HG02938 (cell line): ENCODE results near the gene TRMT2B.
A peak's percentile ranks its signal among the peaks of the same experiment; 100 is the strongest.
"Not testable (repeated sequence)": the region's sequence is repeated elsewhere in the genome, so short reads cannot be mapped to it uniquely, and the experiment has no call there.

Experiments used
- ATAC-seq: cut with Tn5 transposase; IDR thresholded peaks from one replicate; pipeline ENCODE4 v1.9.1; 2021; ENCODE audit warnings: mild to moderate bottlenecking, moderate library complexity; ENCODE audit not compliant: unreplicated experiment

The TRMT2B gene

GRCh38 chrX:101012031-101012430, 39.9 kb downstream of the TRMT2B start:
- ATAC-seq = not testable (repeated sequence)

- no peak for ATAC-seq
Measured at GRCh38 chrX:101009090-101009489, 42.8 kb downstream of the TRMT2B start.

GRCh38 chrX:100999451-100999850, 52.5 kb downstream of the TRMT2B start:
- no peak for ATAC-seq

- no peak for ATAC-seq
Measured at GRCh38 chrX:100995469-100995868, 56.4 kb downstream of the TRMT2B start.

- peak; percentile 96 for ATAC-seq
Measured at GRCh38 chrX:100994352-100995281, 57.3 kb downstream of the TRMT2B start.

GRCh38 chrX:100990139-100990538, 61.8 kb downstream of the TRMT2B start:
- ATAC-seq = no peak

GRCh38 chrX:100984818-100985217, 67.1 kb downstream of the TRMT2B start:
- no peak for ATAC-seq

- ATAC-seq = not testable (repeated sequence)
Measured at GRCh38 chrX:100981498-100981845, 70.4 kb downstream of the TRMT2B start.

- ATAC-seq = no peak
Measured at GRCh38 chrX:100980608-100981497, 71.1 kb downstream of the TRMT2B start.

GRCh38 chrX:100979881-100980607, 71.9 kb downstream of the TRMT2B start:
- ATAC-seq = no peak

- no peak for ATAC-seq
Measured at GRCh38 chrX:100976211-100976610, 75.7 kb downstream of the TRMT2B start.

- ATAC-seq = no peak
Measured at GRCh38 chrX:100975212-100975611, 76.7 kb downstream of the TRMT2B start.

GRCh38 chrX:100973411-100973810, 78.5 kb downstream of the TRMT2B start:
- ATAC-seq = no peak

- no peak for ATAC-seq
Measured at GRCh38 chrX:100969936-100970335, 82.0 kb downstream of the TRMT2B start.

GRCh38 chrX:100969408-100969807, 82.5 kb downstream of the TRMT2B start, which contains the start of gene ARL13A:
Gene ARL13A (plus strand): TSS chrX:100969708. CDS start chrX:100973690, 3,982 bp downstream.
- ATAC-seq = no peak

- no peak for ATAC-seq
Measured at GRCh38 chrX:100964362-100964761, 87.5 kb downstream of the TRMT2B start.

GRCh38 chrX:100962811-100963210, 89.1 kb downstream of the TRMT2B start:
- no peak for ATAC-seq
